ENCODE results near the gene TMEM221.

TMEM221 gene

DNA sequence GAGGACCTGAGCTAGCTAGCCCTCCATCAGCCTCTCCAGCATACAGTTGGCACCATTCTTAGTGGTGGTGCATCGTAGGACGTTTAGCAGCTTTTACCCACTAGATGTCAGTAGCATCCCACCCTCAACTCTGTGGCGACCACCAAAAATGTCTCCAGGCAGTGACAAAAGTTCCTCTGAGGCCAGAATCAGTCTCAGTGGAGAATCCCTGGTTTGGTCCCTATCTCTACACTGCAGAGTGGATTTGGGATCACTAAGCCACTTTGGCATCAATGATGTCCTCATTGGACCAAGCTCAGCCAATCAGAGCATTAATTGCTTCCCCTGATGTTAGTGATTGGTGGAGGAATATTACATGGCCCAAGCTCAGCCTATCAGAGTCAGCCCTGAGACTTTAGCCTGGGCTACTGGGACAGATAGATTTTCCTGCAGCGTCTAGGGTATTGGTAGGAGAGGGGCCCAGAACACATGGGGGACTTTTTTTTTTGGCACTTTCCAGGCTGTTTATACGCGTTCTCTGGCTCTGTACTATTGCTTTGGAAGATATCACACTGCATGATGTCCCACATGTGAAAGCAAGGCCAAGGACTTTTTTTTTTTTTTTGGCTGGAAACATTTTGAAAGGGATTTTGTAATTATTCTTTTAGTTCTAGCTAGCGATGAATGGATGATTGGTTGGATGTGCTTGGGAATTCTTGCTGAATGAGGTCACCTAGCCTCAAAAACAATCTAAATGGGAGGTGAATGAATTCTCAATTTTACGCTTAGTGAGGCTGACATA lies 7.0 kb downstream of the TMEM221 start:
- DNase-seq (ENCODE audit: low read depth) = peak; percentile 46

DNA sequence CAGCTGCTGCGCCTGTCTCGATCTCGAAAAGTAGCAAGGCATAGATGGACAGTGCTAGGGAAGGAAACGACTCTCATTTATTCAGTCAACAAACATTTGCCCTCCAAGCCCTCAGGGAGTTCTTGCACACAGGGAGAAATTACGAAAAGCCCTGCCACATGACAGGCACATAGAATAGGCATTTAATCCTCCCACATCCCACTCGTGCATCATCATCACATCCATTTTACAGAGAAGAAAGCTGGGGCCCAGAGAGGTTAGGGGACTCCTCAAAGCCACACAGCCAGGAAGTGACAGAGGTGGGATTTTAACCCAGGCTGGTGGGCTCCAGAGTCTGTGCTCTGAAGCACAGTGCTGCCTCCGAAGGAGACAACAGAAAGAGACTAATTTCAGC lies 11.6 kb downstream of the TMEM221 start:
- DNase-seq (ENCODE audit: low read depth) = no peak

DNA sequence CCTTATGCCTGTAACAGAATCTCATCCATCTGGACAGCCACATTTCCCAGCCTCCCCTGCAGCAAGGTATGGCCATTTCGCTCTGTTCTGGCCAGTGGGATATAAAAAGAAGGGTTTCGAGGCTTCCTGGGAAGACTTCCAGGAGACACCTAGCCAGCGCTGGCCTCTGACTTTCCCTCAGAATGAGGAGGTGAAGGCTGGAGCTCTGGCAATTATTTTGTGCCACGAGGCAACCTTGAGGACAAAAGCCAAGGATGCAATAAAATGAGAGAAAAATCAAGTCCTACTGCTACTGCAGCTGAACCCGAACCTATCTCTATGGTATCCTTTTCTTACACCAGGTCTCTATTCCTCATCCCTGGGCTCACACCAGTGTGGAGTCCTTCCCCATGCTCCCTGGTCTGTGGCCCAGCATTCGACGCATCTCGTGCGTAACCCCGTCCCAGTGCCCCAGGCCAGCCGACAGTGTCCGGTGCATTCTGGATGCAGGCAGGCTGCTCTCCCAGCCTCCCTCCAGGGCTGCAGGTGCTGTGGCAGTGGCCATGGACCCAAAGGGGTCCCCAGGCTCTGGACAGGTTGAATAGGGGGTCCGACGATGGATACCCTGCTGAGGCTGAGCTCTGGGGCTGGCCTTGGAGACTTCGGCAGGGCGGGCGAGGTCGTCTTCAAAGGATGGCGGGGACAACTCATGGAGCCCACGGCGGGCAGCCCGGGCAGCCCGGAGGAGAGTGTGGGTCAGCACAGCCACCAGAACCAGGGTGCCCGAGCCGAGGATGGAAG lies 12.2 kb downstream of the TMEM221 start:
- DNase-seq (ENCODE audit: low read depth) = no peak

- no peak for DNase-seq (ENCODE audit: low read depth)
Measured at GRCh38 chr19:17435218-17435617, 13.2 kb downstream of the TMEM221 start.

- no peak for DNase-seq (ENCODE audit: low read depth)
Measured at GRCh38 chr19:17431417-17431816, 17.1 kb downstream of the TMEM221 start.

GRCh38 chr19:17429641-17430113 lies 18.8 kb downstream of the TMEM221 start:
- no peak for DNase-seq (ENCODE audit: low read depth)

DNA sequence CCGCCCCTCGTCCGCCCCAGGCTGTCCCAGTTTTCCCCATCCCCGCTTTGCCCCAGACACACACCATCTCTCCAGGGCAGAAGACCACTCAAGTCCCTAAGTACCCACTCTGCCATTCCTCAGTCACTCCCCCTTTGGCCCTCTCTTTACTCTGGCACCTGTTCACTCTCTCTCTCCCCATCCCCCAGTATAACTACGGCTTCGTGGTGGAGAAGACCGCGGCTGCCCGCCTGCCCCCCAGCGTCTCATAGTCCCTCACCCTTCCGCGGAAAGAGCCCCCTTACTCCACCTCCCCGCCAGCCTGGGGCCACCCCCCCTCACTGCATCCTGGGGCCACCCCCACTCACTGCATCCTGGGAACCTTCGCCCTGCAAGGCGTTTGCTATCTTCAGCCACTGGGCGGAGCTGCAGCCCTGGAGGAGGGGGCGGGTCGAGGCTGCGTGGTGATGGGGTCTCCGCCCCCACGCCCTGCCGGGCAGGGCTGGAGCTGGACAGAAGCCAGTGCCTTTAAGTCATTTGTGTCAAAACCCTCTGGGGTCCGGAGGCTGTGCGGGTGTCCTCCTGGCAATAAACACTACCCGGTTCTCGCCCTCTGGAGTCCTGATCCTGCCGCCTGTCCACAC lies 23.6 kb downstream of the TMEM221 start:
- peak; percentile 38 for DNase-seq (ENCODE audit: low read depth)

- no peak for DNase-seq (ENCODE audit: low read depth)
Measured at GRCh38 chr19:17423429-17424208, 24.8 kb downstream of the TMEM221 start.

- DNase-seq (ENCODE audit: low read depth) = no peak
Measured at GRCh38 chr19:17421942-17422341, 26.5 kb downstream of the TMEM221 start.

- peak; percentile 41 for DNase-seq (ENCODE audit: low read depth)
Measured at GRCh38 chr19:17420475-17420924, 28.0 kb downstream of the TMEM221 start.

- peak; percentile 99 for DNase-seq (ENCODE audit: low read depth)
Measured at GRCh38 chr19:17419621-17420474, 28.6 kb downstream of the TMEM221 start, which contains the start of gene MVB12A. MVB12A (plus strand) TSS chr19:17420047; CDS start chr19:17420136, 89 bp downstream.

DNA sequence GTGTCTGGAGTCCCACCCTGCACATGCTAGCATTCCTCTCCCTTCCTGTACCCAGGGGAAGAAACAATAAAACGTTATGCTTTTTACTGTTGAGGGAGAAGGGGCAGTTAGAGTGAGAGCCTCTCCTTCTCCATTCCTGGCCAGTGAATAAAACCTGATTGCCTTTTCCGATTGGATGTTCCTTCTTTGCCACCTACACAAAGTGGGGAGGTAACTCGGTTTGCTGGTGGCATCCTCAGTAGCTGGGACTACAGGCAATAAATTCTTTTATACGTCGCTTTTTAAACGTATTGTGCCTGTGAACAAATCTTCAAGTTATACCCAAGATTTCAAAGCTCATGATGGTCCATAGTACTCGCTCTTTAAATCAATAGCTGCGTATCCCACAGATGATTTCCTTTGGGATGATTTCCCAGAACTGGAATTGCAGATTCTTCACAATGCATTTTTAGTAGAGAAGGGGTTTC lies 29.3 kb downstream of the TMEM221 start:
- peak; percentile 18 for DNase-seq (ENCODE audit: low read depth)

DNA sequence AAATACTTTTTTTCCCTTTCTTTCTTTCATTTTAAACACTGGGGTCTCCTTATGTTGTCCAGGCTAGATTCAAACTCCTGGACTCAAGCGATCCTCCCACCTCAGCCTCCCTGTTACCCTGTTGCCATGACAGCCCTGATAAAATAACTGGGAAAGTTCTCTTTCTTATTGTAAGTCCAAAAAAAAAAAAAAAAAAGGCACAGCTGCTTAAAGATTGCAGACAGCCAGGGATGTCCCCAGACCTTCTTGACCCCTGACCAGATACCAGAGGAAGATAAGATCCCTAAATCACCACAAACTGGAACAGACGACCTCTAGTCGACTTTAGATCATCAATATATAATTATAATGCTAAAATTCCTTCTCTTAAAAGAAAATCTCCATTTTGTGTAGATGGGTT lies 29.8 kb downstream of the TMEM221 start:
- no peak for DNase-seq (ENCODE audit: low read depth)

GRCh38 chr19:17415121-17415520 lies 33.3 kb downstream of the TMEM221 start:
- DNase-seq (ENCODE audit: low read depth) = no peak

DNA sequence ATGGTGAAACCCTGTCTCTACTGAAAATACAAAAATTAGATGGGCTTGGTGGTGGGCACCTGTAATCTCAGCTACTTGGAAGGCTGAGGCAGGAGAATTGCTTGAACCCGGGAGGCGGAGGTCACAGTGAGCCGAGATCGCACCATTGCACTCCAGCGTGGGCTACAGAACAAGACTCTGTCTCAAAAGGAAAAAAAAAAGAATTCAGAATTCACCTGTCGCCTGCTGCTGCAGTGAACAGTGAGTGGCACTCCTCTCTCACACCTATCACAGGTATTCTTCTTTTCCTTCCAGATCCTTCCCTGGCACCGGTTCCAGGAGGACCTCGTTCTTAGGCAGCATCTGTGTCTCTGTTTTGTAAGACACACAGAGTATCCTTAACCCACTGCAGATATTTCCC lies 34.4 kb downstream of the TMEM221 start:
- DNase-seq (ENCODE audit: low read depth) = no peak

DNA sequence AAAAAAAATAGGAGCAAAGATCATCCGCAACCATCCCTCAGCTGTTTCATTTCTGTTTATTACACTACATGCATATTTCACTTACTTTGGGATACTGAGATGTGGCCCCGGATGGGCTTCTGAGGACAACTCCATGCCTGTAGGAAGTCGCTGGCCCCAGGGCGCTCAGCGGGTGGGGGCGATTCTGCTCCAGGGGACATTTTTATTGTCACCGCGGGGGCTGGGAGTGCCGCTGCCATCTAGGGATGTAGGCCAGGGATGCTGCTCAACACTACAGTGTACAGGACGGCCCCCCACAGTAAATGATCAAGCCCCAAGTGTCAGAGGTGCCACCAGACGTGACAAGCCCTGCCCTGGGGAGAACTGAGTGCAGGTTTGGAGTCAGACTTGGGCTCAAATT lies 36.7 kb downstream of the TMEM221 start:
- no peak for DNase-seq (ENCODE audit: low read depth)

DNA sequence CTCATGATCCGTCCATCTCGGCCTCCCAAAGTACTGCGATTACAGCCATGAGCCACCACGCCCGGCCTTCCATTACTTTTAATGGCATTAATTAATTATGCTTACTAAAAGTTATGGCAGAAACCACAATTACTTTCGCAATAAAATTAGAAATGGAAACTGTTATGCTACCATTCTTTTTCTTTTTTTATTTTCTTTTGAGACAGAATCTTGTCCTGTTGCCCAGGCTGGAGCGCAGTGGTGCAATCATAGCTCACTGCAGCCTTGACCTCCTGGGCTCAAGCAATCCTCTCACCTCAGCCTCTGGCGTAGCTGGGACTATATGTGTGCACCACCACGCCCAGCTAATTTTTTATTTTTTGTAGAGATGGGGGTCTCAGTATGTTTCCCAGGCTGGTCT lies 38.5 kb downstream of the TMEM221 start:
- DNase-seq (ENCODE audit: low read depth) = no peak

- DNase-seq (ENCODE audit: low read depth) = no peak
Measured at GRCh38 chr19:17406887-17407196, 41.6 kb downstream of the TMEM221 start.

DNA sequence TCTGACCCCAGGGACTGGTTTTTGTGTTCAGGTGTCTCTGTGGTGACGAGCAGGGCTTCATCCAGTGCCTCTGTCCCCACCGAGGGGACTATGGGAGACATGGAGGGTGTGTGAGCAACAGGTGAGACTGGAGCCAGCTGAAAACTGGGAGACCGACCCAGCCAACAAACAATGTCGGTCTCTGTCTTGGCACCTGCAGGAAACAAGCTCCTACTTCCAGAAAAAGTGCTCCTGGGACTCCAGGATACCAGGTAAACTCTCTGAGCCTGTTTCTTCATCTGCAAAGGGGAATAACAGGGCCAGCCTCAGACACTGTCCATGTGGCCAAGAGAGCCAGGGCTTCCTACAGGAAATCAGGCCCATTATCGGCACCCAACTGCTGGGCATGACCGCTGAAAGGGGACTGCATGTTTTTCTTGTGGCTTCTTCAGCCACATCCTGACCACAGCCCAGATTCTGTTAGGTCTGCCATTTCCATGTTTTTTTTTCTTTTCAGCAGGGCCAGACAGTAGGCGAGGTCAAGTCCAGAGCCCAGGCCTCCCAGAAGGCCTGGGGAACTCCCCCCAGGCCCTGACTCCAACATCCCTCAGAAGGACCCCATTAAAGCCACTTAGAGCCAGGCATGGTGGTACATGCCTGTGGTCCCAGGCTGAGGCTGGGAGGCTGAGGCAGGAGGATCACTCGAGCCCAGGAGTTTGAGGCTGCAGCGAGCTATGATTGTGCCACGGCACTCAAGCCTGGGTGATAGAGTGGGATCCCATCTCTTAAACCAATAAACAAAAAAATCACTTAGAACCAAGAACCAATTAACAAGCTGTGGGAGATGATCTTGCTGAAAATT lies 42.2 kb downstream of the TMEM221 start:
- peak; percentile 79 for DNase-seq (ENCODE audit: low read depth)
